ENCODE data around the gene SERPING1. TPM values are rescaled to one million over a fixed set of nuclear protein-coding genes. Genes with fewer than 3 reads are reported as not detected.

The SERPING1 gene
- total RNA-seq = not detected

- DNase-seq = no peak
Observed at GRCh38 chr11:57597461-57597915, at the start of gene SERPING1. TSS of gene SERPING1 (plus strand) at chr11:57597685. CDS start at chr11:57598271, 586 bp downstream.

- DNase-seq = no peak
Observed at GRCh38 chr11:57547854-57548377, 49.6 kb upstream of the SERPING1 start.

GRCh38 chr11:57549983-57550382 lies 47.5 kb upstream of the SERPING1 start:
- DNase-seq = no peak

- DNase-seq = no peak
Observed at GRCh38 chr11:57551941-57552340, 45.5 kb upstream of the SERPING1 start.

- DNase-seq = no peak
Observed at GRCh38 chr11:57552479-57552878, 45.0 kb upstream of the SERPING1 start.

- DNase-seq = no peak
Observed at GRCh38 chr11:57555393-57555792, 42.1 kb upstream of the SERPING1 start.

GRCh38 chr11:57556041-57556440 lies 41.4 kb upstream of the SERPING1 start:
- DNase-seq = no peak

- DNase-seq = no peak
Observed at GRCh38 chr11:57560146-57560545, 37.3 kb upstream of the SERPING1 start.

- DNase-seq = no peak
Observed at GRCh38 chr11:57562596-57562995, 34.9 kb upstream of the SERPING1 start.

- DNase-seq = no peak
Observed at GRCh38 chr11:57566005-57566904, 31.2 kb upstream of the SERPING1 start.

GRCh38 chr11:57566905-57567514 lies 30.5 kb upstream of the SERPING1 start:
- DNase-seq = no peak

- DNase-seq = peak; percentile 48
Observed at GRCh38 chr11:57567515-57568329, 29.8 kb upstream of the SERPING1 start, which contains the start of gene UBE2L6. TSS of gene UBE2L6 (minus strand) at chr11:57567672. CDS start at chr11:57567611, 61 bp downstream.

GRCh38 chr11:57568330-57568766 lies 29.1 kb upstream of the SERPING1 start:
- DNase-seq = peak; percentile 84

GRCh38 chr11:57571606-57572005 lies 25.9 kb upstream of the SERPING1 start:
- no peak for DNase-seq

GRCh38 chr11:57574061-57574460 lies 23.4 kb upstream of the SERPING1 start:
- no peak for DNase-seq

GRCh38 chr11:57584341-57584740 lies 13.1 kb upstream of the SERPING1 start:
- DNase-seq = no peak

GRCh38 chr11:57585301-57585700 lies 12.2 kb upstream of the SERPING1 start:
- no peak for DNase-seq

GRCh38 chr11:57586711-57587245 lies 10.7 kb upstream of the SERPING1 start:
- no peak for DNase-seq

- no peak for DNase-seq
Observed at GRCh38 chr11:57588046-57588710, 9.3 kb upstream of the SERPING1 start.

- DNase-seq = no peak
Observed at GRCh38 chr11:57596266-57596885, 1.1 kb upstream of the SERPING1 start.
